GM19023 (cell line): ENCODE measurements around the gene CDC42BPB.

Source experiments
- ATAC-seq: cut with Tn5 transposase; IDR thresholded peaks from one replicate; pipeline ENCODE4 v1.9.1; 2021; ENCODE audit warnings: mild to moderate bottlenecking, moderate library complexity; ENCODE audit not compliant: unreplicated experiment

CDC42BPB gene

DNA sequence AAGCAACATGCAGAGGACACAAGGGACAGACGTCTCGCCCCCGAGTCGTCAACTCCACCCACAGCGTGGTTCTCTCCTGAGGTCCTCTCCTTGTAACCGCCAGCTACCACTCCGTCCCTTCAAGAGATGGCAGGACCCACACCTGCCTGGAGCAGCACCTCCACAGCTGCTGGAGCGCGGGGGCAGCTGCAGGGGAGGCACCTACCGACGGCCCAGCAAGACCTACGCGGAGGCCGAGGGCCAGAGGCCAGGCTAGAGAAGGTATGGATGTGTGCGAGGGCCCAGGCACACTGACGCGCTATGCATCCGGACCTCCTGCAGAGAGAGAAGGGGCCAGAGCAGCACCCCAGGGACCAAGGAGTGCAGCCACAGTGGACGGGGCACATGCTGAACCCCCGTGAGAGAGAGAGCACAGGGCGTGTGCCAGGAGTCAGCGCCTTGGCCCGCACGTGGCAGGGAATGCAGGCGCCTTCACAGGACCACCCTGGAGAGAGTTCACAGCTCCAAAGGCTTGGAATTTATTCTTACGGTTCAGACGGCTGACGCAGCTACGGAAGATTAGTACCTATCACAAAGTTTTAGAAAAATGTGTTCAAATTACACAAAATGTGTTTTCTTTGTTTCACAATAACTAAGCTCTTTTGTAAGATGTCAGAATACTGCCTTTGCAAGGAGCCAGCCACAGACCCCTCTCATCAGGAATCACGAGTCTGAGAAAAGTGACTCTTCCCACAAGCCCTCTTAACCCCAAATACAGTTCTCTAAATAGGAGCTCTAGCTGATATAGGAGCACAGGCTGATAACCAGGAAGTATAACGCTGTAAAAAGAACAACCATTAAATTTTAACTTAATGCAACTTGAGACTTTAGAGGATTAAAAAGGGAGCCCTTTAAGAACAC lies 36.8 kb downstream of the CDC42BPB start:
- no peak for ATAC-seq

DNA sequence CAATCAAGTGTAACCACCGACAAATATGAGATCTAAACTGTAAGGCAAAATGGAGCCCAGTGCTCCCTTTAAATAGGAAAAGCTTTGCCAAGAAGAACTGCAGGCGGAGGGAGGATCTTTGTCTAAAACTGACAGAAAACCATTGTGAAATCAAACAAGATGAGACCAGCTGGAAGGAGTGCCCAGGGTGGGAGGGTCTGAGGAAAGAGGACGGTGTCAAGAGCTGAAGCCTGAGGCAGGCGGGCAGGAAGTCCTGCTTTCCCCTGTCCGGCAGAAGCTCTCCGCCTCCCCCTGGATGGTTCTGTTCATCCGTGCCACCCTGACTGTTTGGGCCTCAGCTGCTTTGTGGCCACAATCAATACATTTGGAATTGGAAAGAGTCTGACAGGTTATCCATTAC lies 37.5 kb downstream of the CDC42BPB start:
- no peak for ATAC-seq

DNA sequence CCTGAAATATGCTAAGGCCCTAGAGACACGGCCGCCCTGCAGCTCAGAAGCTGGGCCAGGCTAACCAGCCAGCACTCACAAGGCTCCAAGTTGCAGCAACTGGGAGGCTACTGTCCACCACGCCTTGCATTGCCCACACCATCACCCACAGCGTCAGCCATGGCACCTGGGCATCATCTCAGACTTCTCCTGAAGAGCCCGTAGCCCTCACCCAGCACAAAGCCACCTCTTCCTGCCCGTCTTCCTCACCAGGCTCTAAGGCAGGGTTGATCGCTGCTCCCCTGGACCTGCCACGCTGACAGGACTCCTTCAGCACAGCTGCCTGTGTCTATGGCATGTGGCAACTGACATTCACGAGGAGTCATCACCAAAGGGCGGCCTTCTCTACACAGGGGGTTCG lies 38.1 kb downstream of the CDC42BPB start:
- no peak for ATAC-seq

DNA sequence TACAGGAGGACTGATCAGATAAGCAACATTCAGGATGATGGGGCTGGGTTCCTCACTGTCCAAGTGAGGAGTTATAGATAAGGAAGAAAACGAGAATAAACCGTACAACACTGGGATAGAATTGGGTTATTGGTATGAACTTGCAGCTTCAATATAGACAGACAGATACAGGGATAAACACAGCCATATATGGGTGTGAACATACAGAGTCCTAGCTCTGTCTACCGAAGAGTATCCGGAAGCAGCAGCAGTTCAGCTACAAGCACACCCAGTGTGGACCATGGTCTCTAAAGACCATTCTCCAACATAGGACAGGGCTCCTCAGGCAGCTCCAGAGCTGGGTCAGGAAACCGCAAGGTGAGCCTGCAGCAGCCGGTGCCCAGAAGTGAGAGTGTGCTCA lies 40.8 kb downstream of the CDC42BPB start:
- no peak for ATAC-seq

DNA sequence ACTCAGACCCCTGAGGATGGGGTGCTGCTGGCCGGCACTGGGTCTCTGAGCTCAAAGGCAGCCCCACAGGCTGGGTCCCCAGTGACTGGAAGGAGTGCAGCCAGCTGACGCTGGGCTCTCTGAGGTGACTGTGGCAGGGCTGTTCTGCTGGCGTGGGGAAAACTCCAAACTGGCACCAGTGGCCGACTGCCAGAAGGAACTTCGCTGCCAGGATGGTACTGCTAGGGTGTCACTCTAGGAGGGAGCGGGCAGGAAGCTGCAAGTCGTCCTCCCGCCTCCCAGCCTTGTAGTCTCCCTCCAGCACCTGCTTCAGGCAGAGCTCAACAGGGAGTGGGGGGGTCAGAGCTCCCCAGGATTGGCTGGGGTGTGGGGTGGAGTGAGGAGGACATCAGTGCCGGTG lies 41.3 kb downstream of the CDC42BPB start:
- no peak for ATAC-seq

DNA sequence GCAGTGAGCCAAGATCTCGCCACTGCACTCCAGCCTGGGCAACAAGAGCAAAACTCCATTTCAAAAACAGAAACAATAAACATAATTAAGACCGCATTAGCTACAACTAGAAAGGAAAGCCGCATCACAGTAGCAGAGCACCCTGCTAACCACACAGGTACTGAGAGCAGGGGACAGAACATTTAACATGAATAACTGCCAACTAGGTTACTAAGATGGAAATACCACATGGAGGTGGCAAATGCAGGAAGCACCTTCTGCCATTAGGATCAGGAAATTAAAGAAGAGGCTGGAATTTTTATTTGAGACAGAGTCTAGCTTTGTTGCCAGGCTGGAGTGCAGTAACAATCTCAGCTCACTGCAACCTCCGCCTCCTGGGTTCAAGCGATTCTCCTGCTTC lies 41.9 kb downstream of the CDC42BPB start:
- ATAC-seq = no peak

DNA sequence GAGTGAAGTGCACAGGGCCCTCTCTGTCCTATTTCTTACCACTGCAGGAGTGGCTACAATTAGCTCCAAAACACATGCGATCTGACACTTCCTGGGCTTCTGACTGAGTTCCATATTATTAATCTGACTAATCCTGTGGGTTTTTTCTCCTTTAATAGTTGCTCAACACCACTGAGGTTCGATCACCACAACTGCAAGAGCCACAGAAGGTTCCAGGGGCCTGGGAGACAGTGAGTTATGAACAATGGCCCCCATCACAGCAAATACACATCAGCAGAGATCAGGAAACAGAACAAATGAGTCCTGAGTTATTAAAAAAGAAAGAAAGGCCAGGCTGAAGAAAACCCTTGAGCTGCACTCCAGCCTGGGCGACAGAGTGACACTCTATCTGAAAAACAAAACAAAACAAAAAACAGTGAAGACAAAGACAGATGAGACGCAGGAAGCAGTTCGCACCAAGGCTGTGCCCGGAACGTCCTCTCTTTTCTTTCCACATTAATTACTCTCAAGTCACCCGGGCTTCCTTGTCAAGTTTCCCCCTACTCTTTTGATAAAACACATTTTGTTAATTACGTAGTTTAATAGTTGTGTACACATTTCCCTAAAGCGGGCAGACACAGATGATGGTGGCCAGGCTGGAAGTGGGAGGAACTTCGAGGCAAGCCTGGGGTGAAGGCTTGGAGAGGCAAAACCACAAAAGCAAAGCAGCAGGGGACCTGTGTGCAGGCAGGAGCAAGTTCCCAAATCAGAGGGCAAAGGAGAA lies 42.7 kb downstream of the CDC42BPB start:
- ATAC-seq = no peak

DNA sequence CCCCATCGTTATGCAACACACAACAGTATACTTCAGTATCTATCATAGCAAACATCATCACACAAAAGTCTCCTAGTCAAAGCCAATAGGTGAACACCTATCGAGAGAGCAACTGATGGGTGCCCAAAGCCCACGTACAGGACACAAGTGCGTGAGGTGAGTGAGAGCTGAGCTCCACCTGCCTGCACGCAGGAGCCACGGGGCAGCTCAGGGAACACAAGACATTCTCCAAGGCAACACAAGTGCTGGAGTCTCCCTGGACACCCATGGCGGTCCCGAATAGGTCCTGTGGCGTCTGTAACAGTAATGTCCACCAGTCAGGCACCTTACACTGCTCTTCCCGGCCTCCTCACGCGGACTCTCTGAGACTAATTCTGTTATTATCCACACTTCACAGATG lies 44.3 kb downstream of the CDC42BPB start:
- ATAC-seq = no peak

DNA sequence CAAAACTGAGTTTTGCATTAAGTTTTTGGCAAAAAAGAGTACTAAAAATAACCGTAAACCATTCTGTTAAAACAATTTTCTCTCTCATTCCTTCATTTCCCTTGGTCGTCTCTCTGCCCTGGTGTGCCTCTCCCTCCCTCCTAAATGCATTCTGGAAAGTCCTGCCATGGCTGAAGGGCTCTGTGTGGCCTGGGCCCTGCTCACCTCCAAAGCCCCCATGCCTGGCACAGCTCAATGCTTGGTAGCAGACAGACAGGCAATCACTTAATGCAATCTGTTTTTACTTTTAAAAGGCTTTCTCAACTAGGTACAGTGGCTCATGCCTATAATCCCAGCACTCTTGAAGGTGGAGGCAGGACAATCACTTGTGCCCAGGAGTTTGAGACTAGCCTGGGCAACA lies 47.8 kb downstream of the CDC42BPB start:
- no peak for ATAC-seq

DNA sequence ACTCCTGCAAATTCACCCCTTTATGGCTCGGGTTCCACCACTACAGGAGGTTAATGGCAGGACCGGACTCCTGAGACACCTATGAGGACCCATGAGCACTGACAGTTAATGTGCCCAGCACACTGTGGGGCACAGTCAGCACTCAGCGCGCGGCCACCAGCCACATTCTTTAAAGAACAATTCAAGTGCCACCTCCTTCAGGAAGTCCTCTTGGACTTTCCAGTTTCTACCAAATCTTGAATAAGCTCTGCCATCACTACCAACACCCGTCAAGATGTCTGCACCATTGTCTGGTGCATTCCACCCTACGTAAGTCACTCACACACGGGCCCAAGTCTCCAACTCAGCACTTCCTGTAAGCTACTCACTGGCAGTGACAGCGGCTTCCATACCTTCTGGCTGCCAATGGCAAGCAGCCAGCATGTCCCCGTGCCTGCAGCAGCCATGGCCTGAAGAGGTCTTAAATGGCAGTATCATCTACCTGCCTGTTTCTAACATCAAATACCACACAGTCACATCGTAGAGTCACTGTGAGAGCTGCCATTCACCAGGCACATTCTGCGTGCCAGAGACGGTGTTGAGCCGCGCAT lies 48.5 kb downstream of the CDC42BPB start:
- no peak for ATAC-seq

DNA sequence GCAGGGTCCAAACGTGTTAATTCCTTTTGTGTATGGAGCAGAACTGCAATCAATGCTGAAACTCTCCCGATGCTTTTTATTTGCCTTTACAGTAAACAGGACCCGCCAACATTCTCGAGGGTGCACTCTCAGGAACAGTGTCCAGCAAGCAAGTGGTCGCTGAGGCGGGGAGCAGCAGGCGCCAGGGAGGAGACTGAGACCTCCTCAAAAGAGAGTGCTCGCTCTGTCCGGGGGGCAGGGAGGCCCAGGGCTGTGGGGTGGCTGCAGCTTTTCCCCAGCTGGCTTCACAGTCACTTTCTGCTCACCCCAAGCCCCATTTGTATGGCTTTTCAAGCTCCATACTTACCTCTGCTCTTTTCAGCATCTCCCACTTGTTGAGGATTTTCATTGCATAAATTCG lies 49.2 kb downstream of the CDC42BPB start:
- ATAC-seq = no peak

DNA sequence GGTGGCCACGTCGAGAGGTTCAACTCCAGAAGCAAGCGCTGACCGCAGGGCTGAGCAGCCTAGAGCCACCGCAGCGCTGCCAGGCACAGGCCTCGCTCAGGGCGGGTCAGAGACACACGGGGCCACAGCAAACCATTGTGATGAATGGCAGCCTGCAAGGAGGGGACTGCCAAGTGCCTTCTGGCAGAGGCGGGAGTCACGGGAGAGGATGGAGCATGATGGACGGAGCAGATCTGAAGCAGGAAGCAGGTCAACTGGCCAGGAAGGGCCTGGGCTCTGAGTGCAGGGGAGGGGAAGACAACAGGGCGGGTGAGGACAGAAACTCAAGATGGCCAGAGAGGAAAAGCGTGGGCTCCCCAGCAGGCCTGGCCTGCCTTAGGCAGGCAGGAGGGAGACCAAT lies 49.8 kb downstream of the CDC42BPB start:
- no peak for ATAC-seq

DNA sequence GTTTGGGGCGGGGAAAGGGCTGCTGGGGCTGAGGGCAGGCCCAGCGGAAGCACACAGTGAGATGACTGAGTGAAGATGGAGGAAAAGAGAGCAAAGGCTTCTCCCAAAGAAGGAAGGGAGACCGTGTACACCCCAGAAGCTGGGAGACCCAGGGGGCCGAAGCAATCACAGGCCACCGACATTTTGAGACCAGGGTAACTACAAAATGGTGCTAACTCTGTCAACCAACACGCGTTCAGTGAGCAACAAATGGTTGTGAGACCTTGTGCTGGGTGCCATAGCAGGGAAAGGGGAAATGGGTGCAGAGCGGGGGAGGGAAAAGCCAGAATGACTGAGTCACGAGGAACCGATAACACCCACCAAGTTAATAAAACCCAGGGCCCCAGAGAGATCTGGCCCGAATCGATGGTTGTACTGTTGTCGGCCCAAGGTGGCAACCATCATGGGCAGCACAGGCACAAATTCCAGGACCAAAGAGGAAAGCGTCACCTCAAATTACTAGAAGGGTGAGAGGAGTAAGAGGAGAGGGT lies 50.3 kb downstream of the CDC42BPB start:
- ATAC-seq = no peak

DNA sequence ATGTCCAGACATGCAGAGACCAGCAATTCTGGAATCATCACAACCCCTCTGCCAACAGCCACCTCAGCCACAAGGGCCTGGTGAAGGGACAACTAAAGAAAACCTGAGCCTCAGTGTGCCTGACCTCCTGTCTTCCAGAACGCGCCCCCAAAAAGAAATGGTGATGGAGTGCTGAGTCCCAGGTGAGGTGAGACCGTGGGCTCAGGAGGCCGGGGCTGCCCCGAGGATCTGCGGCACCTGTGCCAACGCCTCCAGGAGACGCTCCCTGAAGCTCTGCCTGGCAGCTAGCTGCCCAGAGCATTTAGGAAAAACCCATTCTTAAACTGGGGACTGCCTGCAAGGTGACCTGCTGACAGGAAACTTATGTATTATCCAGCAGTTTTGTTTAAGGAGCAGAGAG lies 51.2 kb downstream of the CDC42BPB start:
- no peak for ATAC-seq

DNA sequence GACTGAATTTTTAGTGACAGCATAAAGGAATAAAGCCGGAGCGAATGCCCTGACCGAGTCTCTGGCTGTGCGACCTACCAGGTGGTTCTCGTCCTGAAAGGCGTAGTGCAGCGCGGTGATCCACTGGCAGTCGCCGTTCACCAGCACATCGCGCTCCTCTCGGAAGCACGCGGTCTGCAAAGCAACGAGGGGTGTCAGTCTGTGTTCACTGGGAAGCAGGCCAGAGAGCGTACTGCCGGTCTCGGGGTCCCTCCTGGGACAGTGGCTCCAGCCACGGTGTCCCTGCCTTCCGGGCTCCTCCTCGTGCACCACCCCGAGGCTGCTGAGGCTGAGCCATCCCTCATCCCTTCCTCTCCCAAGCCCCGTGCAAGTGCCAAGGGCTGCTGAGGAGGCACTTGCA lies 53.5 kb downstream of the CDC42BPB start:
- no peak for ATAC-seq

DNA sequence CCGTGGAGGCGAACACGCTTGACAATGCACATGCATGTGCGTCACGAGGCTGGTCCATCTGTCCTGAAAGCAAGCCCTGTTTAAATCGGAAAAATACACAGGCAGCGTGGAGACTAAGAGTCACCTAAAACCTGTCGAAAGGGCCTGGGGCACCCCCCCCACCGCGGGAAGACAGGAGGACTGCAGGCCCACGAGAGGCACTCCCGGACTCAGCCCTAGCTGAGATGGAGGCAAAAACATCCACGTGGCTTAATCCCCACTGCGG lies 54.1 kb downstream of the CDC42BPB start:
- no peak for ATAC-seq

DNA sequence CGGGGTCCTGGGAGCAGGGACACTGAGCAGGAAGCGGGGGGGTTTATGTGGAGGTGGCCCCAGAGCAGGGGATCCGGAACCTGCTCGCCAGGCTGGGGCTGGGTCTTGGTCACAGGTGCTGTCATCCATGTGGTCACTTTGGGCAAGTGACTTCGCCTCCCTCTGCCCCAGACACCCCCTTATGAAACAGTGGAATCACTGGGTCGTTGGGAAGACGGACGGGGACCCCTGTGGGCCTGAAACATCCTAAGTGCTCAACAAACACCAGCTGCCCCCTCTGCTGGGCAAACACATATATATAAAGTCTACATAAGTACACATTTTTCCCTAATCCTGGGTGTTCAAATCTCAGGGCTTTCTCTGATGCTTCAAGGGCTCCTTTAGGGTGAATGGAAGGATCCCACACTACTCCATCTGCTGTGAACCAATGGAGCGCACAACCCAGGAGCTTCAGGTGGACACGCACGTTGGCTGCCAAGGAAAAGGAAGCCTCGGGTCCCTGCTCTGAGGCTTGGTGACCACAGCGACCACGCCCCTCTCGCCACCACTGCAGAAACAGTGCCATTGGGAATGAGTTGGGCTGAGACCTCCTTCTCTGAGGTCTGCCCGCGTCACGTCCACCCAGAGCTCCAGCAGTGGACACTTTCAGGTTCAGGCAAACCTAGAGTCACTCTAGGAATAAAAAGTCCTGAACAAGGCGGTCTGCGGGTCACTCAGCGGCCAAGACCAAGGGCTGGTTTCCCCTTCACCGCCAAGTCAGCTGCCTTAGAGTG lies 54.6 kb downstream of the CDC42BPB start:
- ATAC-seq = no peak

DNA sequence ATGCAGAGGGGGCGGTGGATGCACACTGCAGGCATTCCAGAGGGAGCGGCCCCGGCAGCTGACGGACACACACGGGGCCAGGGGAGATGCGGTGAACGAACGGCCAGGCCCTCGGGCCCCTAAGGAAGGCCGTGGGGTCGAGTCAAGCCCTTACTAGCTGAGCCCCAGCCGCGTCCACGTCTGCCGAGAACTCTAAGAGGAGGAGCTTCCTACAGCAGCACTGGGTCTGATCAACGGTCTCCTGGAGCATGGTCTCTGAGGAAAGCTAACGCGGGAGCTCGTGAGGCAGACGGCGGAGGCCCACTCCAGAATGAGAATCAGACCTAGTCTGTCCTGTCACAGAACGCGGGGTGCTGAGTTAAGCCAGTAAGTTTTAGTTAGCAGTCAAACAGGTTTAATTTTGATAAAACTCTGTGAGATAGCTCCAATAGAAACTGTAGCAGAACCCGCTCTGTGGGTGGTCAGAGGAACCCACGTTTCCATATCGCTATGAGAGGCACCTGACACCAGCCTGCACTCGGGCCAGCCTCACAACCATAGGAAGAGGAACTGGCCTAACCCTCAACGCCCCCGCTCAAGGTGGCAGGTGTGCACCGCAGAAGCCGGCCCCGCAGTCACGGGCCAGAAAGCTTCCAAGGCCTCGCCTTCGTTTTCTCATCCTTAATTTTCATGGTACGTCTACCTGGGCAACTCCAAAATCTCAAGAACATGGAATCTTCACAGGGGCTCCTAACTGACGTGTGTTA lies 55.5 kb downstream of the CDC42BPB start:
- no peak for ATAC-seq

DNA sequence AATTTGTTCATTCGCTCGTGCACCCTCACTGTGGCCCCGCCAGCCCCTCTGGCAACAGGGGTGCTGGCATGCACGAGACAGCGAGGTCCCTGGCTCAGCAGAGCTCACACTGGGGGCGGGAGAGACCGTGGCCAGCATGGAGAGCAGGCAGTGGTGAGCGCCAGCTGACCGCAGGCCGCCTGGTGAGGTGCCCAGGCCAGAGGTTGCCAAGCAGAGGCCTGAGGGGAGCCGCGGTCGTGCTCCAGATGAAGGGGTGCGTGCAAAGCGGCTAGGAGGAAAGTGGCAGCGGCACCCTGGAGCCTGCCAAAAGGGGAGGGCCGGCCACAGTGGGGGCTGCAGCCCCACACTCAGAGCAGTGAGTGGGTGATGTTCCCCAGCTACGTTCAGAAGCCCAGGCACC lies 56.1 kb downstream of the CDC42BPB start:
- no peak for ATAC-seq

DNA sequence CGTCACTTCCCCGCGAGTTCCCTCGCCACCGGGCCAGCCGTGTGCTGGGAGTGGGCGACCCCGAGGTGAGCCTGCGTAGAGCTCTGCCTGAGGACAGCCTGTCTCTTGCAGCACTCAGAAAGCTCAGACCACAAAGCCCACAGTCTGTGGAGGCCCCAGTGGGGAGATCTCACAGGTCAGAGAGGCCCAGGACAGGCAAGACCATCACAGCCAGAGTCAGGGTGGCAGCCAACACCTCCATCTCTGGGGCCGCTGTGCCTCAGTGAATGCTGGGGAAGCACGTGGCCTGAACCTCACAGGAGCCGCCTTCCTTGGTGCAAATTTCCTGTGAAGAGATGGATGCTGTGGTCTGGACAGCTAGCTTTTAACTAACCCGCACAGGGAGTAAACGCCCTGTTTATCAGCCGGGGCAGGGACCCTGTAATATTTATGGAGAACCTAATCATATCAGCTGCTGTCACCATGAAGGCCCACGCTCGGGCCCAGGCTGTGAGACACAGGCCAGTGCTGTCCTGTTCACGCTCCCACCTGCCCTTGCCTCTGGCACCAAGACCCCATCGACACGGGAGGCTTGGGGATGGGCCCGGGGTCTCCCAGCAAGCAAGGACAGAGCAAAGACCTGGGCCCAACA lies 56.9 kb downstream of the CDC42BPB start:
- no peak for ATAC-seq
